Thymus (tissue), 11 donors: ENCODE results near the gene LAMA5. TPM values are rescaled to one million over a fixed set of nuclear protein-coding genes. Genes with fewer than 3 reads are reported as not detected.

Source experiments
- DNase-seq, 9 donors: peaks; one replicate each; pipeline ENCODE4 v3.0.0-alpha.2; 2013; ENCODE audit warnings: low spot score in 9 of 9, low read depth in 6 of 9, missing footprints in 1 of 9
- H3K27ac ChIP-seq, 2 donors: one replicate each; pipeline ENCODE4 v1.5.1; 2013; ENCODE audit warnings: control low read depth in 1 of 2, low read depth in 1 of 2, low read length in 1 of 2, mild to moderate bottlenecking in 1 of 2, moderate library complexity in 1 of 2
- H3K27me3 ChIP-seq, 2 donors: one replicate each; pipeline ENCODE4 v1.5.1; 2013; ENCODE audit warnings: low read length in 1 of 2; ENCODE audit not compliant: control insufficient read depth in 2 of 2, insufficient read depth in 1 of 2
- H3K36me3 ChIP-seq, 2 donors: one replicate each; pipeline ENCODE4 v1.5.1; 2013; ENCODE audit warnings: low read length in 1 of 2, mild to moderate bottlenecking in 1 of 2, moderate library complexity in 1 of 2; ENCODE audit not compliant: control insufficient read depth in 2 of 2, insufficient read depth in 2 of 2
- H3K4me1 ChIP-seq, 2 donors: one replicate each; pipeline ENCODE4 v1.5.1; 2013; ENCODE audit warnings: low read length in 2 of 2; ENCODE audit not compliant: control insufficient read depth in 2 of 2, insufficient read depth in 2 of 2
- H3K4me3 ChIP-seq, 2 donors: one replicate each; pipeline ENCODE4 v1.5.1; 2013; ENCODE audit warnings: low read length in 2 of 2, control low read depth in 1 of 2, mild to moderate bottlenecking in 1 of 2
- H3K9me3 ChIP-seq, 2 donors: one replicate each; pipeline ENCODE4 v1.5.1; 2013; ENCODE audit warnings: low read length in 1 of 2, mild to moderate bottlenecking in 1 of 2; ENCODE audit not compliant: control insufficient read depth in 2 of 2, insufficient read depth in 1 of 2
- WGBS: extraction: QIAGEN DNeasy Blood & Tissue Kit; methylation state at CpG from one replicate; pipeline ENCODE4 v1.1.7; 2013; 5-methylcytosine and 5-hydroxymethylcytosine counted together
- polyA plus RNA-seq: library from polyadenylated mRNA; stranded (reverse); fragments of 200-250 nt; gene quantifications from one replicate; pipeline ENCODE4 v1.2.3, GENCODE V29; 2013
- total RNA-seq: library from RNA; stranded (reverse); fragments of 120-200 nt; gene quantifications from one replicate; pipeline ENCODE4 v1.2.4, GENCODE V29; 2013
- donor health status: healthy.

The LAMA5 gene
- total and polyA plus RNA-seq, 2 donors: 12.8 to 155 TPM

GRCh38 chr20:62368392-62368975 is 1.4 kb upstream of the LAMA5 start:
- H3K4me1 ChIP-seq: peaks cover 0 to 6% of the 10 kb centered on the region in 2 donors
- no peak overlapping the region for H3K4me3 ChIP-seq
- H3K9me3 ChIP-seq: no peaks in the 10 kb centered on the region
- no peak for DNase-seq
- WGBS: 9% methylated on average over 15 of the region's 15 CpGs
- no peaks in the 10 kb centered on the region for H3K36me3 ChIP-seq
- peak overlapping the region in 1 of 2 donors; percentile 31 for H3K27ac ChIP-seq
- H3K27me3 ChIP-seq: peaks cover 55 to 73% of the 10 kb centered on the region in 2 donors

DNA sequence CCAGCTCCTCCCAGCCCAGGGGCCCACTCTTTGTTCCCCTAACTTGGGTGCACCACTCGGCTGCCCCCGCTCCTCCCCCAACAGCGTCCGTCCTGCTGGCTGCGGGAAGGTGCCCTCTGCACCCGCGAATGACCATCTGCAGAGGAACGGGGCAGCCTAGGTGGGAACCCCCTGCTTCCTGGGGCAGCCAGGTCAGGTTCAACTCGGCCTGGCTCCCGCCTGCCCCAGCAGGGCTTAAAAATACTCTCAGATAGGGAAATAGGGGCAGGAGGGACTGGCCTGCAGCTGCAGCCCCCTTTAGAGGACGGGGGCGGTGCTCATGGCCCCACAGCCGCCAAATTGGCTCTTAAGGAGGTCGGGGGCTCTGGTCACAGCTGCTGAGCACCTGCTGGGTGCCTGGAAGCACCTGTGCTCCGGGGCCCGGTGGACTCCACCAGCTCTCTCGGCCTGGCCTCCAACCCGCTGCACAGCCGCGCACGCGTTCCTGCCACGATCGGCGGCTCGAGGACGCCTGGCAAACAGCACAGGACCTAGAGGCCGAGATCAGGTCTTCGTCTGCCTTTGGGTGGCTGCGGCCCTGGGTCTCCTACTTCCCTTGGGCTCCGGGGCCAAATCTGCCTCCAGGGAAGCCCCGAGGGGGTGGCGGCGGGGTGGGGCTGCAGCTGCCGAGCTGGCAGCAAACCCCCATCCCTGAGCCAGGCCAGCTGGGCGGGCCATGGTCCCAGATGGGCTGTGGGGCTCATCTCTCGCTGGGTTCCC is 700 bp upstream of the LAMA5 start:
- Histone ChIP-seq H3K4me1 (peaks cover 0 to 9% of the 10 kb centered on the region in 2 donors), H3K9me3 (no peaks in the 10 kb centered on the region), H3K4me3 (peak overlapping the region in 1 of 2 donors; percentile 44), H3K27ac (no peak overlapping the region), H3K36me3 (no peaks in the 10 kb centered on the region), H3K27me3 (peaks cover 55 to 73% of the 10 kb centered on the region in 2 donors)
- no peak for DNase-seq
- 5% methylated on average over 37 of the region's 37 CpGs for WGBS

GRCh38 chr20:62366370-62367135 is 559 bp downstream of the LAMA5 start:
- WGBS: 3% methylated on average over 72 of the region's 72 CpGs
- Histone ChIP-seq H3K4me3 (peak overlapping the region; percentile 27 to 44), H3K27ac (peak overlapping the region in 1 of 2 donors; percentile 66), H3K4me1 (peaks cover 0 to 10% of the 10 kb centered on the region in 2 donors), H3K9me3 (no peaks in the 10 kb centered on the region), H3K36me3 (no peaks in the 10 kb centered on the region), H3K27me3 (peaks cover 55 to 73% of the 10 kb centered on the region in 2 donors)
- no peak for DNase-seq

DNA sequence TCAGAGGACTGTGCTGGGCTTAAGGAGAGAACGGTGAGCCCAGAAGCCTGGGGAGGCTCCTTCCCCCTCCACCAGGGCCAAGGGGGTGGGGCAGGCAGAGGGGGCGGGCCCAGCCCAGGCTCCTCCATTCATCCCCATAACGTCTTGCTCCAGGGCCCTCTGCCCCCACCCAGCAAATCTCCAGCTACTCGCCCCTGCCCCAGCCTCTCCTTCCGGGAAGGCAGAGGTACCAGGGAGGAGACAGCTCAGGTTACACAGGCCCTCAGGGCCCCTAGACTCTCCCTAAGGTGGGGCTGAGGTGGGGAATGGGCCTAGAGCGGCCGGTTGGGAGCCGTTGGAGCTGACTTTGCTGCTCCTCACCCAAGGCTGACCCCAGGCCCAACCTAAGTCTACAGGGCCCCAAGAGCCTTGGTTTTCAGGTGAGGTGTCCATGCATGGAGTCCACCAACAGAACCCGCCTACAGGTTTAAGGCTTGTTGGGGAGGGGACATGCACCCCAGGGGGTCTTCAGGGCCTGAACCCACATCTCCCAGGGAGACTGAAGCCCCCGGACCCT is 1.2 kb downstream of the LAMA5 start:
- DNase-seq: no peak
- Histone ChIP-seq H3K27me3 (peaks cover 55 to 66% of the 10 kb centered on the region in 2 donors), H3K4me3 (peak overlapping the region; percentile 2 to 27), H3K27ac (peak overlapping the region in 1 of 2 donors; percentile 66), H3K36me3 (no peaks in the 10 kb centered on the region), H3K9me3 (no peaks in the 10 kb centered on the region), H3K4me1 (peaks cover 0 to 10% of the 10 kb centered on the region in 2 donors)
- WGBS: 56% methylated on average over 10 of the region's 10 CpGs

GRCh38 chr20:62364911-62365736 is 2.0 kb downstream of the LAMA5 start:
- Histone ChIP-seq H3K9me3 (no peaks in the 10 kb centered on the region), H3K27me3 (peaks cover 51 to 59% of the 10 kb centered on the region in 2 donors), H3K4me1 (peaks cover 0 to 10% of the 10 kb centered on the region in 2 donors), H3K36me3 (no peaks in the 10 kb centered on the region), H3K4me3 (no peak overlapping the region), H3K27ac (peak overlapping the region in 1 of 2 donors; percentile 56)
- no peak for DNase-seq
- WGBS: 88% methylated on average over 27 of the region's 27 CpGs

- no peak overlapping the region for H3K4me3 ChIP-seq
- 87% methylated on average over 22 of the region's 22 CpGs for WGBS
- H3K4me1 ChIP-seq: peaks cover 0 to 11% of the 10 kb centered on the region in 2 donors
- no peak for DNase-seq
- no peaks in the 10 kb centered on the region for H3K36me3 ChIP-seq
- no peaks in the 10 kb centered on the region for H3K9me3 ChIP-seq
- H3K27ac ChIP-seq: no peak overlapping the region
- H3K27me3 ChIP-seq: peaks cover 42 to 49% of the 10 kb centered on the region in 2 donors
These were observed 2.9 kb downstream of the LAMA5 start for GRCh38 chr20:62363920-62364851.

DNA sequence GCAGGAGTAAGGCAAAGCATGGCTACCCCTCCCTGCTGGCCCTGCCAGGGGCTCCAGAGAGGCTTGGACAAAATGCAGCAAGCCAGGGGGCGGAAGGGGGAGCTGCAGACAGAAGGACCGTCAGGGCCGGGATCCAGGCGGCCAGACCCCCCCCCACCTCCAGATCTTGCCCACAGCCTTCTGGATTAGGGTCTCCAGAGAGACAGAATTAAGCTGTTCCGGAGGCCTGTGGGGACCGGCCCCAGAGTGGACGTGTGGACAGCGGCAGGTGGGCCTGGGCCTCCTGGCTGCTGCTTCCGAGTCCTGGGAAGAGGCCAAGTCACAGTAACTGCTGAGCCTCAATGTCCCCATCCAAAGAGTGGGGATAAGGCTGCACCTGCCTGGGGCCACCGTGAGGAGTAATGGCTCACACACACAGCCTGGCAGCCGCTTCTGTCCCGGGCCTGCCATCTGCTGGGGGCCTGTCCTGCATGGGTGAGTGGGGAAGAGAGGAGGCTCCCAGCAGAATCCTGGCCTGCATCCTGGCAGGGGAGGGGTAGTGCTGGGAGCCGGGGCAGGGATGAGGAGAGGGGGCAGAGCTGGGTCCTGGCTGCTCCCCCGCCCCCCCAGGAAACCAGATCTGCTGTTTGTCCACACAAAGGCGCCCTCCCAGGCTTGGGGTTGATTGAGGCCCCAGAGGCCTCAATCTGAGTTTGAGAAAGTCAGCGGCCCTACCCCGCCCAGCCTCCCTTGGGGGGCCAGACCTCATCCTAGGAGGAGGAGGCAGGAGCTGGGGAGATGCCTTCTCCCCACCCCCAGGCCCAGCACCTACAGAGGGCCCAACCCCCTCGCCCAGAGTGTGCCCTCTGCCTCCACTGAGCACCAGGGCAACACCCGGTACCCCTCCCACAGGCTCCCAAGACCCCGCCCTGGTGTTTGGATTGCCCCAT is 3.9 kb downstream of the LAMA5 start:
- Histone ChIP-seq H3K36me3 (no peaks in the 10 kb centered on the region), H3K4me3 (no peak overlapping the region), H3K27ac (no peak overlapping the region), H3K9me3 (no peaks in the 10 kb centered on the region), H3K27me3 (peaks cover 33 to 40% of the 10 kb centered on the region in 2 donors), H3K4me1 (peaks cover 0 to 15% of the 10 kb centered on the region in 2 donors)
- WGBS: 87% methylated on average over 20 of the region's 20 CpGs
- DNase-seq: no peak
